Measurements from ENCODE around the gene POR.
"Not testable (repeated sequence)": the region's sequence is repeated elsewhere in the genome, so short reads cannot be mapped to it uniquely, and the experiment has no call there.

Gene POR

DNA sequence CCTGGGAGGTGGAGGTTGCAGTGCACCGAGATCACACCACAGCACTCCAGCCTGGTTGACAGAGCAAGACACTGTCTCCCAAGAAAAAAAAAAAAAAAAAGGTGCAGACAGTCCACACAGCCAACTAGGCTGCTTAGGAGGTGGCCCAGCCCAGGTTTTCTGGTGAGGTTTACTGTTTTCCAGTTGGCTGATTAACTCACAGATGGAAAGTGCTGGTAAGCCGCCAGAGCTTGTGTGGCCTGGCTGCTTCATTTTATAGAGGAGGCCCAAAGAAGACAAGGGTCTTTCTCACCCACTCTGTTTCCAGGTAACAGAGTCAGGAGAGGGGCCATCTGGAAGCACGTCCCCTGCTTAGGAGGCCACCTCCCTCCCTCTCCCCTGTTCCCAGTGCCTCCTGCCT is 29.9 kb upstream of the POR start:
- no peak for DNase-seq (ENCODE audit: low read depth in 2 of 2)

DNA sequence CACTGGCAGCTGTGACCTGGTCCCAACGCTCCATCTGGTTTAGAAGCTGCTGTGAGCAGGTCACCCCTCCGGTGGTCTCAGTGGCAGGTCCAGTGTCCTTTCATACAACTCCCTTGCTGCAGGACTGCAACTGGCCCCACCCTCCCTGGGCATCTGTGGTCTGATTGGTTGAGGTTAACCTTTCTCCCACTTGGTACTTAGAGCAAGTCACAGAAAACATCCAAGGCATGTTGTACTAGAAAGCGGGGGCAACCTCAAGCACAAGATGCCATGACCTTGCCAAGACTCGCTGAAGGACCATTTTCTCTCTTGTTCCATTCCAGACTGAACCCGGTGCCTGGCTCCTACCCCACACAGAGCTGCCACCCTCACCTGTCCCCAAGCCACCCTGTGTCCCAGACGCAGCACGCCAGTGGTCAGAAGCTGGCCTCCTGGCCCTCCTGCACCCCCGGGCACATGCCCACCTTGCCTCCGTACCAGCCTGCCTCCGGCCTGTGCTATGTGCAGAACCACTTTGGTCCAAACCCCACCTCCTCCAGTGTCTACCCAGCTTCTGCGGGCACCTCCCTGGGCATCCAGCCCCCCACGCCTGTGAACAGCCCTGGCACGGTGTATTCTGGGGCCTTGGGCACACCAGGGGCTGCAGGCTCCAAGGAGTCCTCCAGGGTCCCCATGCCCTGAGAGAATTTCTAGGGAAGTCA is 27.1 kb upstream of the POR start:
- no peak for DNase-seq (ENCODE audit: low read depth in 2 of 2)

DNA sequence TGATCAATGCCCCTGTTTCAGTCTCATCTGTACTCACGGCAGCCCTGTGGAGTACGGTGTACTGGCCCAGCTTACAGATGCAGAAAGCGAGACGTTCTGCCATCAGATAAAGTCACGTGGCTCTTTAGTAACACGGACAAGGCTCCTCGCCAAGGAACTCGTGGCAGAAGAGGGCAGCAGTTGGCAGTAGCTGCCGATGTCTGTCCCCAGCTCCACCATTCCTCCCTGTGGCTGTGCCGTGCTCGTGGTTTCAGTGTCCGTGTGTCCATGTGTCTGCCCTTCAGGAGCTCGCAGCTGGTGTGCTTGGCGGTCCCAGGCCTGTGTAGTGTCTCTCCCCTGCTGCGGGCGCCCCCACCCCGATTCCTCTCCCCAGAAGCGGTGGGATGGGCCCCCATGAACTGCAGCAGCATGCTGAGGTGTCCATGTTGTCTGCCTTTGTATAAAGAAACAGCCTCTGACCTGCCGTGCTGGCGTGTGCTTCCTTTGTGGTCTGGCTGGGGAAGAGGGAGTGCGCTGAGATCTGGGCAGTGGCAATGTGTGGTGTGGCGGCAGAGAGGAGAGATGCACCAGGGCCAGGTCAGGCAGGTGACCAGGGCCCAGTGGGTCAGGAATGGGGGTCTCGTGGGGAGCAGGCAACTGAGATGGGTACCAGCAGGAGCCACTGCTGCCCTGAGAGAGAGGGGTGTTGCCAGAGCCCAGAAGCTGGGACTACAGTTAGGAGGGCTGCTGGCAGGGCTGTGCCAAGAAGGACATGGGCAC is 26.3 kb upstream of the POR start:
- no peak for DNase-seq (ENCODE audit: low read depth in 2 of 2)

DNA sequence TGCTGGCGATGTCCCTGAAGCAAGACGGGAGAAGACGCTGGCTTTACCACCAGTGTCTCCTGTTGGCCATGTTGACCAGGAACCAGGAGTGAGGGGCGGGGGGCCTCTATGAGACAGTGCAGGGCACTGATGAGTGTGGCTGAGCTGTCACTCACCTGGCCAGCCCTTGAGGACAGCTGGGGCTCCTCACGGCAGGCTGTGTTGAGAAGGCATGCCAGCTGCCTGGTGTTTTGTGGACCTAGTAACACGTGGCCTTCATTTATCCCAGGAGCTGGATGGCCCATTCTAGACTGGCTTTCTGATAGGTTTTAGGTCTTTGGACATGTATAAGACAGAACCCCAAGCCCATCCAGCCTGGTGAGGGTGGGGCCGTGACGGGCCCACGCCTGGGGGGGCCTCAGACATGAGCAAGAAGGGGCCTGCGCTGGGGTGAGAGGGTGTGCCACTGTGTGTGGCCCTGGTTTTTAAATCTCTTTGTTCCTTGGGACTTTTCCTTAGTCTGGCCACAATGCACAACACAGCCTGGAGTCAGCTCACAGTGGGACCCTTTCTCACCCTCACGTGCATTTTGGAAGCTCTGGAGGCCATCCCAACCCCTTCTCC is 25.6 kb upstream of the POR start:
- no peak for DNase-seq (ENCODE audit: low read depth in 2 of 2)

DNA sequence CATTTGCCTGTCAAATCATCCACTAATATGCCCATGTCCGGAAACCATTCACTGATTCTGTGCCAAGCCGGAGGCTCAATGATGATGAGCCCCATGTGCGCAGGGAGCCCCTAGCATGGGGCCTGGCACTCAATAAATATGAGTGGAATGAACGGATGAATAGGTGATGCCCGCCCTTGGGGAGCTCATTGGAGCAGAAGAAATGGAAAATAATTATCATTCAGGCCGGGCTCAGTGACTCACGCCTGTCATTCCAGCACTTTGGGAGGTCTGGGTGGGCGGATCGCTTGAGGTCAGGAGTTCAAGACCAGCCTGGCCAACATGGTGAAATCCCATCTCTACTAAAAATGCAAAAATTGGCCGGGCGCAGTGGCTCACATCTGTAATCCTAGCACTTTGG is 25.1 kb upstream of the POR start:
- no peak for DNase-seq (ENCODE audit: low read depth in 2 of 2)

DNA sequence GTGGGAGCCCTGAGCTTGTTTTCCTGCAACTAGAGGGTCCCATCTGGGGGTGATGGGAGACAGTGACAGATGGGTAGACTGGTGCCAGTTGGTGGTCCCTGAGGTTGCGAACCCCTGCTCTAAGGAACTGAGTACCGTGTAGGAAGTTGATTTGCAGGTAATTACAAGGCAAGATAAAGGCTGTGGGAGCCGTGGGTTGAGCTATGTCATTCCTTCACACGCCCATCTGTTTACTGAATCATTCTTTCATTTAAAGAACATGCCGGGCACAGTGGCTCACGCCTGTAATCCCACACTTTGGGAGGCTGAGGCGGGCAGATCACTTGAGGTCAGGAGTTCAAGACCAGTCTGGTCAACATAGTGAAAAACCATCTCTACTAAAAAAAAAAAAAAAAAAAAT is 23.7 kb upstream of the POR start:
- DNase-seq (ENCODE audit: low read depth in 2 of 2): not testable (repeated sequence)

DNA sequence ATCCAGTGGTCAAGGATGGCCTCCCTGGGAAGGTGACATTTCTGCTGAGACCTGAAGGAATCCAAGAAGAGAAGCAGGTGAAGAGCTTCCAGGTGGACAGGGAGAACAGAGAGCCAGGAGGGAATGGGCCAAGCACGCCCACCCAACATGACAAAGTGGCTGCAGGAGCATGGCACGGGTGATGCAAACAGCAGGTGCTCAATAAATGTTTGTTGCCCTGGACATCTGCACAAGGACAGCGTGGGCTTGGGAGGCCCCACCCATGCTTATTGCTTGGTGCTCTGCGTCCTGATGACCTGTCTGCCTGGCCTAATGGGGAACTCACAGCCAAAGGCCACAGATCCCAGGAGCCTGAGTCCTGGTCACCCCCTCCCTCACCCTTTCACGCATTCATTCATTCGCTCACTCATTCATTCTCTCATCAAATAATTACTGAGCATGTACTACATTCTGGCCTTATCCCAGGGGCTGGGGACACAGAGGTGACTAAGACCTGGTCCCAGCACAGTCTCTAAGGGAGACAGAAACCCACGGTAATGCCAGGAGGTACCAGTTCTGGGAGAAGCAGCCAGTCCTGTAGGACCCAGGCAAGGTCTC is 23.0 kb upstream of the POR start:
- DNase-seq (ENCODE audit: low read depth in 2 of 2): no peak

DNA sequence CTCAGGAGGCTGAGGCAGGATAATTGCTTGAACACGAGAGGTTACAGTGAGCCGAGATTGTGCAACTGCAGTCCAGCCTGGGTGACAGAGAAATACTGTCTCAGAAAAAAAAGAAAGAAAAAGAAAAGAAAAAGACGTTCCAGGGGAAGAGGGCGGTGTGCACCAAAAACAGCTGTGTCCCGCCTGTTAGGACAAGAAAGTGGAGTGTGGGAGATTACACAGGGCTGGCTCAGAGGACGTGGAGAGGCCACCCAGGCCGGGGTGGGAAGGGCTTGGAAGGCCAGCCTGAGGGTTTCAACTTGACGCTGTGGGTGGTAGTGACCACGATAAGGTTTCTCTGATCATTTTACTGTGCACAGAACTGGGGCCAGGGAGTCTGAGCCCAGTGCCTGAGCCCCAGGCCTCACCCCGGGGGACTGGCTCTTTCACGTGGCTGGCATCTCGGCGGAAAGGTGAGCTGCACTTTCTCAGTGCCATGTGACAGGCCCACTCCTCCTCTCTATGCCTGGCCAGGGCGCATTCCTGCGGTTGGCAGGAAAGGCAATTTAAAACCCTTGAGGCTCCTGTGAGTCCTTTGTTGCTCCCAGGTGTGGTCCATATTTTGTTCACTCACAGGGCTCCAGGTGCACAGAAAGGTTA is 22.2 kb upstream of the POR start:
- DNase-seq (ENCODE audit: low read depth in 2 of 2): no peak

DNA sequence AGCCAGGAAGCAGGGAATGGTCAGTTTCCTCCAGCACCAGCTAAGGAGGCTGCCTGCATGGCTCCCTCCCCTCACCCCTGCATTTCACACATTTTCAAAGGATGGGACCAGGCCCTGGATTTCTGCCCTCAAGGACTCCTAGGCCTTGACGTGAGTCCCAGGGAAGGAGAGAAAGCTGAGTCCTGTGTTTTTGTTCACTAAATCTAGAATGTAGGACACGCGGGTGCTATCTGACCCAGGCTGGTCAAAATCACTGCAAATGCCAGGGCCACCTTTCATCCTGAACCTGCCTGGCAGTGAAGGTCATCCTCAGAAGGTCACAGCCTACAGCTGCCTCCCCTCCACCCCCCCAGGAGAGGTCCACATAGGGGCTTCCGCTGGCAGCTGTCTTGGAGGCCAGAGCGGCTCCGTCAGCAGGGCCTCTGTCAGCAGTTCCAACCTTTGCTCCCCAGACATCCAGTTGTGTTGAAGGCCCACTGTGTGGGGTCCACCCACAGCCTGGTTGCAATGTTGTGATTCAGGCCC is 18.1 kb upstream of the POR start:
- DNase-seq (ENCODE audit: low read depth in 2 of 2): no peak

DNA sequence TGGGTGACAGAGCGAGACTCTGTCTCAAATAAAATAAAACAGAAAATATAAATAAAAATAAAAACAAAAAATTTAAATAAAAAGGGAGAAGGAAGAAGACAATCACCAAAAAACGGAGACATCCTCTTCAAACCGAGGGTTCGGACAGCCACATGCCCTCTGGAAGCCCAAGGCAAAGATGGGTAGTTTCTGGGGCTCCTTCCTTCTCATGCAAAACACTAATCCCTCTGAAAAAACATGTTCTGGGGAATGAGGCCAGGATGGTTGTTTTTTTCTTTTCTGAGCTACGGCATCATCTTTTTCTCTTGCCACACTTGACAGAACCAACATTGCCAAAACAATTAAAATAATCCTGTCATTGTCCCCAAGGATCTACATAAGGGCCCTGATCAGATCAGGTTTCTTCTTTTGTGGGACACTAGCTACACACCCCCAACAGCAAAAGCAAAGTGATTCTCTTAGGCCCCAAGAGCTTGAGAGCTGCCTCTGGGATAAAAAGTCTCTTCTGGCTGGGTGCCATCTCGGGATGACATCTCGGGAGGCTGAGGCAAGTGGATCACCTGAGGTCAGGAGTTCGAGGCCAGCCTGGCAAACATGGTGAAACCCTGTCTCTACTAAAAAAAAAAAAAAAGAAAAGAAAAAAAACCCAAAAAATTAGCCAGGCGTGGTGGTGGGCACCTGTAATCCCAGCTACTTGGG is 14.2 kb upstream of the POR start:
- no peak for DNase-seq (ENCODE audit: low read depth in 2 of 2)

DNA sequence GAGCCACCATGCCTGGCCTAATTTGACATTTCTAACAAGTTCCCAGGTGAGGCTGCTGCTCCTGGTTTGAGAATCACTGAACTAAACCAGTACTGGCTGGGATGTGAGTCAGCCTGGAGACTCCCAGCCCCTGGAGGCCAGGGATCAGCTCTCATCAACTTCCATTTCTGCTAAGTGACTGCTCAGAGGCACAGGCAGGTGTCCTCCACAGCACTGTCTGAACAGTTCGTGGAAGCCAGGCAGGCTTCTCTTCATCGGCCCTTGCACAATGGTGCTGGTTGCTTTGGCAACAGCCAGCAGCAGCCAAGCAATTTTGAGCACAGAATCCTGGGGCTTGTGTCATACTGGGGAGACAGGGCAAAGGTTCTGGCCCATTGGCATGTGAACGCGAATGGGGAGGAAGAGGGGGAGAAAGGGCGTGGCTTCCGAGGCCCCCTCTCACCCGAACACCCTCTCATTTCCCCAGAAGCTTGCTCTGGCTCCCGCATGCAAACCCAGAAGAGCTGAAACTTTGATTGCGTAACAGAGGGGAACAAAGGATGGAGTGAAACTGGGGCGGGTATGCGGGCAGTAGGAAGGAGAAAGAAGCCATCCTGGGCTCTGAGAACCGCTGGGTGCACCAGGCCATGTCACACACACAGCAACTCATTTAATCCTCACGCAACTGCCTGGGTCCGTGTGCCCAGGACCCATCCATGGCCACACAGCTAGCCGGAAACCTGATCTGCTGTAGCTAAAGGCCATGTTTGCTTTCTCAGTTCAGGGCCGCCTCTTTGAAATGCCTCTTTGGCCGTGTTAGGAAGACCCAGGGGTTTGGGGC is 9.0 kb upstream of the POR start:
- DNase-seq (ENCODE audit: low read depth in 2 of 2): no peak

DNA sequence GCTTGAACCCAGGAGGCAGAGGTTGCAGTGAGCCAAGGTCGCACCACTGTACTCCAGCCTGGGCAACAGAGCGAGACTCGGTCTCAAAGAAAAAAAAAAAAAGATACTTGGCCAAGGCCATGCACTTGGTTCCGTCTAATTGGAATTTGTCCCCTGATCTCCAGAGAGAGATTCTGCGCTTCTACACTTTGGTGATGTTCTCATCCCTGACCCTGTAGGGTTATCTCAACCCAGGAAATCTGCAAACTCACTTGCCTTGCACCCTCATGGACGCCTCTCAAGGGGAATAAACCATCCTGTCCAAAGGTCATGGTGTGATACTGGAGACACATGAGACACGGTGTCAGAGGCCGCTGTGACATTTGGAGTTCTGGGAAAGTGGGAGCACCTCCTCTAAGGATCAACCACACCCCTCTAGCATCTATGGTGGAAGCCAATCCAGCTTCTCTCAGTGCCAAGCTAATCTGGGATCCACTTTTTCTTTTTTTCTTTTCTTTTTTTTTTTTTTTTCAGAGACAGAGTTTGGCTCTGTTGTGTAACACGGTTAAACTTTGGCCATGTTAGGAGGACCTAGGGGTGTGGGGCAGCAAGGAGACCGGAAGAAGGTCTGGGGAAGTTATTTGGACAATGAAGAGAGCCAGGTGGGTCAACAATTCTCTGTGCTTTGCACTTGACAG is 7.8 kb upstream of the POR start:
- DNase-seq (ENCODE audit: low read depth in 2 of 2): no peak

DNA sequence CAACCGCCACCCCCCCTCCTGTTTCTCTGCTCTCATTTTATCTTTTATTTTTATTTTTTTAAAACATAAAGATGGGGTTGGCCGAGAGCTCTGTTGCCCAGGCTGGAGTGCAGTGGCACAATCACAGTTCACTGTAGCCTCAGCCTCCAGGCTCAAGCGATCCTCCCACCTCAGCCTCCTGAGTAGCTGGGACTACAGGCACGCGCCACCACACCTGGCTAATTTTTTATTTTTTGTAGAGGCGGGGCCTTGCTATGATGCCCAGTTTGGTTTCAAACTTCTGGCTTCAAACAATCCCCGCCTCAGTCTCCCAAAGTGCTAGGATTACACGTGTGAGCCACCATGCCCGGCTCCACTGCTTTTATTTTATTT is 7.3 kb upstream of the POR start:
- not testable (repeated sequence) for DNase-seq (ENCODE audit: low read depth in 2 of 2)

DNA sequence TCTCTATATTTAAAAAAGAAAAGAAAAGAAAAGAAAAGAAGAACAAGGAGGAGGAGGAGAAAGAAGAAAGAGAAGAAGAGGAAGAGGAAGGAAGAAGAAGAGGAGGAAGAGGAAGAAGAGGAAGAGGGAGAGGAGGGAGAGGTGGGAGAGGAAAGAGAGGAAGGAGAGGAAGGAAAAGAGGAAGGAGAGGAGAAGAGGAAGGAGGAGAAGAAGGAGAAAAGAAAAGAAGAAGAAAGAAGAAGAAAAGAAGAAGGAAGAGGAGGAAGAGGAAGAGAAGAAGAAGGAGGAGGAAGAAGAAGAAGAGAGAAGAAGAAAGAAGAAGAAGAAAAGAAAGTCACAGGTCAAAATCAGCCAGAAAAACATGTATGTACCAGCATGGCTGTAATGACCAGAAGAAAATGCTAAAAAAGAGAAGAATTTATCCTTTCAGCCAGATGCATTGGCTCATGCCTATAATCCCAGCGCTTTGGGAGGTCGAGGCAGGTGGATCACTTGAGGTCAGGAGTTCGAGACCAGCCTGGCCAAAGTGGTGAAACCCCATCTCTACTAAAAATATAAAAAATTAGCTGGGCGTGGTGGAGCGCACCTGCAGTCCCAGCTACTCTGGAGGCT is 5.3 kb upstream of the POR start:
- DNase-seq (ENCODE audit: low read depth in 2 of 2): no peak

DNA sequence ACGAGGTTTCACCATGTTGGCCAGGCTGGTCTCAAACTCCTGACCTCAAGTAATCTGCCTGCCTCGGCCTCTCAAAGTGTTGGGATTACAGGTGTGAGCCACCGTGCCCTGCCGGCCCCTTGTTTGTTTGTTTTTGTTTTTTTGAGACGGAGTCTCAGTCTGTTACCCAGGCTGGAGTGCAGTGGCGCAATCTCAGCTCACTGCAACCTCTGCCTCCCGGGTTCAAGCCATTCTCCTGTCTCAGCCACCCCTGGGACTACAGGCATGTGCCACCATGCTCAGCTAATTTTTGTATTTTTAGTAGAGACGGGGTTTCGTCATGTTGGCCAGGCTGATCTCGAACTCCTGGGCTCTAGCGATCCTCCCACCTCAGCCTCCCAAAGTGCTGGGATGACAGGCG is 3.8 kb upstream of the POR start:
- DNase-seq (ENCODE audit: low read depth in 2 of 2): not testable (repeated sequence)

DNA sequence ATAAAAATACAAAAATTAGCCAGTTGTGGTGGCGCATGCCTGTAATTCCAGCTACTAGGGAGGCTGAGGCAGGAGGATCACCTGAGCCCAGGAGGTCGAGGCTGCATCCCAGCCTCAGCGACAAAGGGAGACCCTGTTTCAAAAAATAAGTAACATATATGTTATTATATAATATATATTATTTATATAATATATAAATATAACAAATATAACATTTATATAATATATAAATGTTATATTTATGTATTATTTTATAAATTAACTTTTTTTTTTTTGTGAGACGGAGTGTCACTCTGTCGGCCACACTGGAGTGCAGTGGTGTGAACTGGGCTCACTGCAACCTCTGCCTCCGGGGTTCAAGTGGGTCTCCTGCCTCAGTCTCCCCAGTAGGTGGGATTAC is 1.5 kb upstream of the POR start:
- no peak for DNase-seq (ENCODE audit: low read depth in 2 of 2)

DNA sequence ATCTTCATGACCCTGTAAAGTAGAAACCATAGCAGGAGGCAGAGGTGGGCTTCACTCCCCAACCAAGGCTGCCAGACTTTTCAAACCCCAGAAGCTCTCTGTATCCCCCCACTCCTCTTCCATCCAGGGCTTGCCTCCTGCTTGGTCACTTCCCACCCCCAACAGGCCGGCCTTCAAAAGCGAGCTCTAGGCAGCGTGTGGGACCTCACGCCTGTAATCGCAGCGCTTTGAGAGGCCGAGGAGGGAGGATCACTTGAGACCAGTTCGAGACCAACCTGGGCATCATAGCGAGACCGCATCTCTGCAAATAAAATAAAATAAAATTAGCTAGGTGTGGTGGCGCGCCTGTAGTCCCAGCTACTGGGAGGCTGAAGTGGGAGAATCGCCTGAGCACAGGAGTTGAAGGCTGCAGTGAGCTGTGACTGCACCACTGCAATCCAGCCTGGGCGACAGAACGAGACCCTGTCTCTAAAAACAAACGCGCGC is 743 bp upstream of the POR start:
- DNase-seq (ENCODE audit: low read depth in 2 of 2): no peak

DNA sequence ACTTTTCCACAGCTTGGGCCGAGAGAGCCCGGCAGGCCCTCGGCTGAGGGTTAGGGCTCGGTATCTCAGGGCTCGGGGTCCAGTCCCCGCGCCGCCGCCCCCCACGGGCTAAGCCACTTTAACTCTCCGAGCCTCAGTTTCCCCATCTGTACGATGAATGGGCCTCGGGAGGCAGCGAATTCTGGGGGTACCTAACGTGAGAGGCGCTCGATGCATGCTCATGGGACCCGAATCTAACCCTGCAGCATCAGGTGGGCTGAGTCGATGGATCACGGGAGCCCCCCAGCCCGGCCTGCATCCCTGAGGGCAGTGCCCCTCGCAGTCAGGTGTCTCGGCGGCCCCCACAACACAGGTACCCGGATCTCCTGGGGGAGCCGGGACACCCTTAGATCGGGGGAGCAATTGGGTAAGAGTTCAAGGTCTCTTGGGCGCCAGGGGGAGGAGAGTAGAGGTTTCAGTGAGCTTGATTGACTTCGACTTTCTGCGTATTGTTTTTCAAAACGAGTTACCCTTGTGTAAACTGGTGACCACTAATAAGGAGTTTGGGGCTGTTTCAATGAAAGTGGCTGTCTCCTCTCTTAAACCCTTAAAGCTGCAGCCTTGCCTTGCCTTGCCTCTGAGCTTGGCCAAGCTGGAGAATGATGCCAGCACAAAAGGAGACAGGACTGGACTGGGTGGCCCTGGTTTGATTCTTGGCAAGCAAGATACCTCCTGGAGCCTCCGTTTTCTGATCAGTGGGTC is 631 bp downstream of the POR start:
- no peak for DNase-seq (ENCODE audit: low read depth in 2 of 2)

DNA sequence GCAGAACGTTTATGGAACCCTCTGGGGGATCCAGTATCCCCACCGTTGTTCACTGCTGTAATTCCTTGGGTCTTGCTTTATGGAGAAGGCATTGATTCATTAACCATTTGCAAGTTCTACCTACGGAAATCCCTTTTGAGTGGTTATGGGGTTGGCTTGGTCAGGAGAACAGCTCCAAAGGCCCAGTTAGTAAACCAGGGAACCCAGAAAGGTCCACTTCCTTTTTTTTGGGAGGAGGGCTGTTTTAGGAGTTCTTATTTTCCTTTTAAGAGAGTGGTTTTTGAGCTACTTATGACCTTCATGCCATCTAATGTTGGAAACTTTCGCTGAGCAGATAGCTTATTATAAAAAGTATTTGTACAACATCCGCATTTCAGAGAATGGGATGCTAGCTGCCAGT is 1.3 kb downstream of the POR start:
- no peak for DNase-seq (ENCODE audit: low read depth in 2 of 2)
